Stimulated activated CD8-positive, alpha-beta memory T cell treated with anti-CD3 and anti-CD28 coated beads, Interleukin-15, amount 100 ng/mL, for 1 hour (primary cell): ENCODE data around the gene CYSRT1.
"Not testable (repeated sequence)": the region's sequence is repeated elsewhere in the genome, so short reads cannot be mapped to it uniquely, and the experiment has no call there.

Experiments used
- DNase-seq: peaks from one replicate; pipeline ENCODE4 v3.0.0-alpha.2; 2020; ENCODE audit warnings: low read depth

The CYSRT1 gene

DNA sequence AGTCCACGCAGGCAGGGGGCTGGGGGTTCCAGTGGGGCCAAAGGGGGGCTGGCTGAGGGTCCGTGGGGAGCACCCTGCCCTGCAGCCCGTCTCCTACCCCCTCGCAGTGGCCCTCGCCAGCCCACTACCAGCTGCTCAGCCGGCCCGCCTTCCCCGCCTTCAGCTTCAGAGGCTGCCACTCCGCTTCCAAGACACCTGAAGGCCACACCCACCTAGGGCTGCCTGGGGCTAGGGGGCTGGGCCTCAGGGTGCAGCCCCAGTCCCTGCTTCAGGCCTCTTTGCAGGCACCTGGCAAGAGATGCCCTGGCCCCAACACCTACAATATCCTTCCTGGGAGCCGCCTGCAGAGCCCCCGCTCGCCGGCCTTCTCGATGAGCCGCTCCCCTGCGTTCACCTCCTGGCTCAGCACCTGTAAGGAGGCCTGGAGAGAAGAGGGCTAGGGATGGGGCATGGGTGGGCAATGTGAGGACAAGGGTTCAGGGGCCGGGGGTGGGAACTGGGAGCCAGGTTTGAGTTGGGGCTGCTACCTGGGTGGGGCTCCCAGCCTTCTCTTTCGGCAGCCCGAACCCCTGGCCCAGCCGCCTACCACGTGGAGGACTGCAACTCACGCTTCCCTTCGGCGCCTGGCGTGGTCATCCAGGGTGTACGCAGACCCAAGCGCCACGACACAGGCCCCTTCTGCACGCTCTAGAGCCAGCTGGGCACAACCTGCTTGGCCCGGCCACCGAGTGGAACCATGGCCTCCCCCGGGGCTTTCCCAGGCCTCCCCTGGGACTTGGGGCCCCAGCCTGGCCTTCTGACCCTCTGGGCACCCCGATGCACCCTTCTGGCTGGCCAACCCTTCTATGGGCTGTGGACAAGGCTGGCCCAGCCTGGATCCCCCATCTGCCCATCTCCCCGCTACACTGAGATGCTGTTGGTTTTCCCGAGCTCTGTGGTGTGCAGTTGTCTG lies 27.9 kb downstream of the CYSRT1 start:
- DNase-seq = no peak

- DNase-seq = no peak
These were observed 29.0 kb downstream of the CYSRT1 start for GRCh38 chr9:137253717-137254623.

GRCh38 chr9:137254624-137255447 lies 29.9 kb downstream of the CYSRT1 start, which contains the start of gene NELFB:
Gene NELFB, plus strand, starts transcription at chr9:137255327.
- DNase-seq = peak; percentile 92

DNA sequence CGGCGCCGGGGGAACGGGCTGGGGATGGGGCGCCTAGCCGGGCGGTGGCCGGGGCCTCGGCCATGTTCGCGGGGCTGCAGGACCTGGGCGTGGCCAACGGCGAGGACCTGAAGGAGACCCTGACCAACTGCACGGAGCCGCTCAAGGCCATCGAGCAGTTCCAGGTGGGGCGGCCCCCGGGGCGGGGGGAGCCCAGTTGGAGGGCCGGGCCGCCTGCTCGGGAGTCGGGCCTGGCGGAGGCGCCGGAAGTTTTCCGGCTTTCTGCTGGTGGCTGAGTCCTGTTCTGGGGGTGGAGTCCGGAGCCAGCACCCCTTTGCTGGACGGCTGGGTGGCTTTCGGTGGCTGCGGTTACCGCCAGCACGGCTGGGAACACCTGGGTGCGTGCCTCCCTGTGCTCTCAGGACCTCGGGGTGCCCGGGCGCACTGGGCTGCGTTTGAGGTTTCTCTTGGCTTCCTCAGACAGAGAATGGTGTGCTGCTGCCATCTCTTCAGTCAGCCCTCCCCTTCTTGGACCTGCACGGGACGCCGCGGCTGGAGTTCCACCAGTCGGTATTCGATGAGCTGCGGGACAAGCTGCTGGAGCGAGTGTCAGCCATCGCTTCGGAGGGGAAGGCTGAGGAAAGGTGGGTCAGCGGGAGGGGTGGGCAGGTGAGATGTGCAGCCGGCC lies 30.6 kb downstream of the CYSRT1 start:
- no peak for DNase-seq

- DNase-seq = no peak
These were observed 31.4 kb downstream of the CYSRT1 start for GRCh38 chr9:137256362-137256761.

DNA sequence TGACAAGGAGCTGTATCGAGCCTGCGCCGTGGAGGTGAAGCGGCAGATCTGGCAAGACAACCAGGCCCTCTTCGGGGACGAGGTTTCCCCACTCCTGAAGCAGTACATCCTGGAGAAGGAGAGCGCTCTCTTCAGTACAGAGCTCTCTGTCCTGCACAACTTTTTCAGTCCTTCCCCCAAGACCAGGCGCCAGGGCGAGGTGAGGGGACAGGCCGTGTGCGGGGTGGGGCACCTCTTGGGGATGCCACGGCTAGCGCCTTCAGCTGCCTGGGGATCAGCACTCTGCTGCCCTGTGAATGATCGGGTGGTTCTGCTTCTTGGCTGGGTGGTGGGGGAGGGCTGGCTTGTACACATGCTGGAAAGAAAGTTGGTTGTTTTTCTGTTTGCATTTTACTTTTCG lies 31.9 kb downstream of the CYSRT1 start:
- no peak for DNase-seq

DNA sequence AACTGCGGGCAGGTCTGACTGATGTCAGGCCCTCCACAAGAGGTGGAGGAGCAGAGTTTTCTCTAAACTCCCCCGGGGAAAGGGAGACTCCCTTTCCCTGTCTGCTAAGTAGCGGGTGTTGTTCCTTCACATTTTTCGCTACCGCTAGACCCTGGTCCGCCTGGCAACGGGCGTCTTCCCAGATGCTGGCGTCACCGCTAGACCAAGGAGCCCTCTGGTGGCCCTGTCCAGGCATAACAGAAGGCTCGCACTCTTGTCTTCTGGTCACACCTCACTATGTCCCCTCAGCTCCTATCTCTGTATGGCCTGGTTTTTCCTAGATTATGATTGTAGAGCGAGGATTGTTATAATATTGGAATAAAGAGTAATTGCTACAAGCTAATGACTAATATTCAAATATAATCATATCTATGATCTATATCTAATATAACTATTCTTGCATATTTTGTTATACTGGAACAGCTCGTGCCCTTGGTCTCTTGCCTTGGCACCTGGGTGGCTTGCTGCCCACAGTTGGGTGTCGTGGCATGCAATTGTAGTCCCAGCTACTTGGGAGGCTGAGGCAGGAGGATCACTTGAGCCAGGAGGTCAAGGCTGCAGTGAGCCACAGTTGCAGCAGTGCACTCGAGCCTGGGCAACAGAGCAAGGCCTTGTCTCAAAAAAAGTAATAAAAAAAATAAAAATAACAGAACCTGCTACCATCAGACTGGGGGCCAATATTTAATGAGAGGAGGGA lies 37.4 kb downstream of the CYSRT1 start:
- DNase-seq = not testable (repeated sequence)

DNA sequence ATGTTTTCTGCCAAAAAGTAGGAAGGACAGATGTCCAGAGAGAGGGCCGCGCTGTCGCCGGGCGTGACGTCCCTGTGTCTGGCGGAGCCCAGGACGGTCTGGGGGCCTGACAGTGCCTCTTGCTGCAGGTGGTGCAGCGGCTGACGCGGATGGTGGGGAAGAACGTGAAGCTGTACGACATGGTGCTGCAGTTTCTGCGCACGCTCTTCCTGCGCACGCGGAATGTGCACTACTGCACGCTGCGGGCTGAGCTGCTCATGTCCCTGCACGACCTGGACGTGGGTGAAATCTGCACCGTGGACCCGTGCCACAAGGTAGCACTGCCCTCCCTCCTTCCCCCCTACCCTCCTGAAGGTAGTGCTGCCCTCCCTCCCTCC lies 37.9 kb downstream of the CYSRT1 start:
- DNase-seq = no peak

- DNase-seq = no peak
These were observed 38.5 kb downstream of the CYSRT1 start for GRCh38 chr9:137263506-137263905.

- no peak for DNase-seq
These were observed 39.1 kb downstream of the CYSRT1 start for GRCh38 chr9:137264067-137264466.

DNA sequence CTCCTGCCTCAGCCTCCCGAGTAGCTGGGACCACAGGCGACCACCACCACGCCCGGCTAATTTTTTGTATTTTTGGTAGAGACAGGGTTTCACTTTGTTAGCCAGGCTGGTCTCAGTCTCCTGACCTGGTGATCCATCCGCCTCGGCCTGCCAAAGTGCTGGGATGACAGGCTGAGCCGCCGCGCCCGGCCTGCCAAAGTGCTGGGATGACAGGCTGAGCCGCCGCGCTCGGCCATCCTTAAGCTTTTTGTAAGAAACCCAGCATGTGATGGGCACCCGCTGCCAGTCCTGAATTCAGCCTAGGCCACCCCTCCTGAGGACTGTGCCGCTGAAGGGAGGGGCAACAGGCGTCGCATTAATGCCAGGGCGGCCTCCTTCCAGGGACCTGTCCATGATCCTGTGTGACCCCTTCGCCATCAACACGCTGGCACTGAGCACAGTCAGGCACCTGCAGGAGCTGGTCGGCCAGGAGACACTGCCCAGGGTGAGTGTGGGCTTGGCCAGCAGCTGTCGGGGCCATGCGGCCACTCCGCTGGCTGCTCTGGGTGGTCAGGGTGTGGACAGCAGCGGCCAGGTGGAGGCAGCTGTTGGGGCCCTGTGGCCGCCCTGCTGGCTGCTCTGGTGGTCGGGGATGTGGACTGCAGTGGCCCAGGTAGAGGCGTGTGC lies 40.7 kb downstream of the CYSRT1 start:
- no peak for DNase-seq

DNA sequence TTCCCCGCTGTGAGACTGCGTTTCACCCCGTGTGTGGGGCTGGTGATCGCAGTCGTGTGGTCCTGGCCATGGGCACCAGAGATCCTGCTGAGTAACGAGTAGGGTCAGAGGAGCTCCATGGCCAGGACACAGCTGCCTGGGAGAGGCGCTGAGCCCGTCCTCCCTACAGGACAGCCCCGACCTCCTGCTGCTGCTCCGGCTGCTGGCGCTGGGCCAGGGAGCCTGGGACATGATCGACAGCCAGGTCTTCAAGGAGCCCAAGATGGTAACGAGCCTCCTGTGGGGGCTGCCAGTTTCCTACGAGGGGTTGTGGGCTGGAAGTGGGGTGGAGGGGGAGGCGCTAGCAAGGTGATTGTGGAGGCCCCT lies 41.2 kb downstream of the CYSRT1 start:
- no peak for DNase-seq

DNA sequence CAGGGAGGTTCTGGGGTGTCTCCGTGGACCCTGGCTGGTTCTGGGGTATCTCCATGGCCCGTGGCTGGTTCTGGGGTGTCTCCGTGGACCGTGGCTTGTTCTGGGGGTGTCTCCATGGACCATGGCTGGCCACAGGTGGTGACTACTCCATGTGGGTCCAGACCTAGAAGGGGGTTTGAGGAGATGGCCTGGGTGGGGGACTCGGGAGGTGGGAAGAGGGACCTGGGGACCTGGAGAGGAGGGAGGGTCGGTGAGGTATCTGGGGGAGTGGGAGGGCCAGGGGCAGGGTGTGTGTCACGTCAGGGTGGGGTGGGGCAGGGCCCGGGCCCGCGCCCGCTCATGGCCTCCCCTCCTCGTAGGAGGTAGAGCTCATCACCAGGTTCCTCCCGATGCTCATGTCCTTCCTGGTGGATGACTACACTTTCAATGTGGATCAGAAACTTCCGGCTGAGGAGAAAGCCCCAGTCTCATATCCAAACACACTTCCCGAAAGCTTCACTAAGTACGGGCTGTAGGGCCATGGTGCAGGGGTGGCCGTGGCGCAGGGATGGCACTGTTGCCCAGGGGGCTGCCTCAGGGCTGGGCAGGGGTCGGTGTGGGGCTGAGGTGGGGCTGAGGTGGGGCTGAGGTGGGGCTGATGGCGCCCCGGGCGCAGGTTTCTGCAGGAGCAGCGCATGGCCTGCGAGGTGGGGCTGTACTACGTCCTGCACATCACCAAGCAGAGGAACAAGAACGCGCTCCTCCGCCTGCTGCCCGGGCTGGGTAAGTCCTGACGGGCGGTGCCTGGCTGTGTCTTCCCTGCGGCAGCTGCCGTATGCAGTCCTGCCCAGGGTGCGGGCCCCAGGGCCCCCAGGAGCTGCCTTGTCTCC lies 41.8 kb downstream of the CYSRT1 start:
- DNase-seq = no peak

DNA sequence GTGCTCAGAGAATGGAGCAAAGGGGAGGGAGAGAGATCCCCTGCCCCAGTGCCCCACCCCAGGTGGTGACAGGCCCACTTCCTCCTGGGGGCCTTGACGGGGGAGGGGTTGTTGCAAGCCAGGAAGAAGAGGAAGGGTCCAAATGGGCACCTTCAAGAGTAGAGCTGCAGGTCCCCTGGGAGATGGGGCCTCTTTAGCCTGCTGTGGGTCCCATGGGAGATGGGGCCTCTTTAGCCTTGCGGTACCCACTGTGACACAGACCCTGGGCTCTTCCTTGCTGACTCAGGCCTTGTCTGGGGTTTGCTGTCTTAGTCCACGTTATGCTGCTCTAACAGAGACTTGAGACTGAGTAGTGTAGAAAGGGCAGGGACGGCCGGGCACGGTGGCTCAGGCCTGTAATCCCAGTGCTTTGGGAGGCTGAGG lies 43.0 kb downstream of the CYSRT1 start:
- DNase-seq = no peak

- no peak for DNase-seq
These were observed 43.7 kb downstream of the CYSRT1 start for GRCh38 chr9:137268538-137269201.

DNA sequence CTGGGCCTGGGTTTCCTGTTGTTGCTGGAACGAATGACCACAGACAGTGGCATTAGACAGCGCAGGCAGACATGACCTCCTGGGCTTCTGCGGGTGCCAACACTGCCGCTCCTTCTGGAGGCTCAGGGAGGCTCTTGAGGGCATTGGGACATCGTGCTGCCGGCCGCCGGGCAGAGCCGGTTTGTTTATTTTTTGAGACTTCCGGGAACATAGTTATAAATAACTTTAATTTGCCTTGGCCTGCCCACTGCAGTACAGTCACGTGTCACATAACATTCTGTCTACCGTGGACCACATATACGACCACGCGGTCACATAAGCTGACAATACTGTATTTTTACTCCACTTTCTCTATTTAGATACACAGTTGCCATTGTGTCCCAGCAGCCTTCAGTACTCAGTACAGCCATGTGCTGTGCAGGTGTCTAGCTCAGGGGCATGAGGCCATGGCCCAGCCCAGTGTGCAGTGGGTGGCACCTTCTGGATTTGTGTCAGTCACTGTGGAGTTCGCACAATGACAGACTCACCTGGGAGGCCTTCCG lies 44.3 kb downstream of the CYSRT1 start:
- DNase-seq = no peak

- DNase-seq = no peak
These were observed 46.1 kb downstream of the CYSRT1 start for GRCh38 chr9:137270929-137271695.

GRCh38 chr9:137271696-137272076 lies 46.7 kb downstream of the CYSRT1 start:
- DNase-seq = no peak
